Liver (tissue), 9 donors: ENCODE data around the gene OR4B1. TPM values are rescaled to one million over a fixed set of nuclear protein-coding genes. Genes with fewer than 3 reads are reported as not detected.

ENCODE experiments used
- DNase-seq: peaks from one replicate; pipeline ENCODE4 v3.0.0-alpha.2; 2017; ENCODE audit warnings: low spot score
- H3K27ac ChIP-seq, 2 donors: one replicate each; pipeline ENCODE4 v1.7.0; 2013; ENCODE audit warnings: inconsistent platforms in 2 of 2, low read length in 2 of 2, control low read depth in 1 of 2, low read depth in 1 of 2, mild to moderate bottlenecking in 1 of 2
- H3K27me3 ChIP-seq, 4 donors: one replicate each; pipeline versions ENCODE4 v1.6.1 to v1.7.0; 2013; ENCODE audit warnings: low read length in 3 of 4, inconsistent platforms in 1 of 4, mild to moderate bottlenecking in 1 of 4, moderate library complexity in 1 of 4; ENCODE audit not compliant: control insufficient read depth in 4 of 4, insufficient read depth in 4 of 4
- H3K36me3 ChIP-seq, 4 donors: one replicate each; pipeline versions ENCODE4 v1.6.1 to v1.7.0; 2013; ENCODE audit warnings: low read length in 3 of 4, mild to moderate bottlenecking in 3 of 4, low read depth in 1 of 4, moderate library complexity in 1 of 4; ENCODE audit not compliant: control insufficient read depth in 4 of 4, insufficient read depth in 3 of 4
- H3K4me1 ChIP-seq, 4 donors: one replicate each; pipeline versions ENCODE4 v1.6.1 to v1.7.0; 2013; ENCODE audit warnings: low read length in 3 of 4, mild to moderate bottlenecking in 3 of 4, moderate library complexity in 1 of 4; ENCODE audit not compliant: control insufficient read depth in 4 of 4, insufficient read depth in 4 of 4
- H3K4me3 ChIP-seq, 3 donors: one replicate each; pipeline versions ENCODE4 v1.6.1 to v1.7.0; 2013; ENCODE audit warnings: low read length in 3 of 3, control low read depth in 1 of 3, low read depth in 1 of 3, mild to moderate bottlenecking in 1 of 3
- H3K9ac ChIP-seq, 2 donors: one replicate each; pipeline ENCODE4 v1.7.0; 2013; ENCODE audit warnings: low read length in 2 of 2, mild to moderate bottlenecking in 2 of 2, moderate library complexity in 2 of 2, control low read depth in 1 of 2, low read depth in 1 of 2
- H3K9me3 ChIP-seq, 4 donors: one replicate each; pipeline versions ENCODE4 v1.6.1 to v1.7.0; 2013; ENCODE audit warnings: low read length in 3 of 4; ENCODE audit not compliant: control insufficient read depth in 4 of 4
- ATF3 ChIP-seq: IDR thresholded peaks from 2 replicates; pipeline ENCODE4 v1.6.1; 2016; ENCODE audit warnings: antibody characterized with exemption
- EGR1 ChIP-seq, 2 donors: IDR thresholded peaks; 2 replicates each; pipeline ENCODE4 v1.6.1; 2016 to 2018; ENCODE audit warnings: antibody characterized with exemption in 2 of 2, low read depth in 2 of 2
- FOXA1 ChIP-seq: IDR thresholded peaks from 2 replicates; pipeline ENCODE4 v1.6.1; 2016; ENCODE audit warnings: antibody characterized with exemption
- FOXA2 ChIP-seq: IDR thresholded peaks from 2 replicates; pipeline ENCODE4 v1.6.1; 2016; ENCODE audit warnings: antibody characterized with exemption
- GABPA ChIP-seq, 2 donors: IDR thresholded peaks in 1 of 2; conservative IDR thresholded peaks in 1 of 2; 2 replicates each; pipeline ENCODE4 v1.6.1; 2016; ENCODE audit warnings: antibody characterized with exemption in 2 of 2, mild to moderate bottlenecking in 1 of 2, moderate library complexity in 1 of 2
- HNF4G ChIP-seq: IDR thresholded peaks from 2 replicates; pipeline ENCODE4 v1.6.1; 2016; ENCODE audit warnings: antibody characterized with exemption
- MAX ChIP-seq: IDR thresholded peaks from 2 replicates; pipeline ENCODE4 v1.6.1; 2016; ENCODE audit warnings: antibody characterized with exemption
- NR2F2 ChIP-seq: IDR thresholded peaks from 2 replicates; pipeline ENCODE4 v1.6.1; 2016; ENCODE audit warnings: antibody characterized with exemption
- RAD21 ChIP-seq, 2 donors: IDR thresholded peaks; 2 replicates each; pipeline ENCODE4 v1.6.1; 2016; ENCODE audit warnings: antibody characterized with exemption in 2 of 2, mild to moderate bottlenecking in 2 of 2
- REST ChIP-seq: IDR thresholded peaks from 2 replicates; pipeline ENCODE4 v1.6.1; 2016; ENCODE audit warnings: antibody characterized with exemption, mild to moderate bottlenecking
- SP1 ChIP-seq: IDR thresholded peaks from 2 replicates; pipeline ENCODE4 v1.6.1; 2018; ENCODE audit warnings: antibody characterized with exemption, mild to moderate bottlenecking
- TAF1 ChIP-seq: conservative IDR thresholded peaks from 2 replicates; pipeline ENCODE4 v1.6.1; 2016; ENCODE audit warnings: antibody characterized with exemption, mild to moderate bottlenecking
- ZBTB33 ChIP-seq: IDR thresholded peaks from 2 replicates; pipeline ENCODE4 v1.6.1; 2016; ENCODE audit warnings: antibody characterized with exemption
- WGBS: extraction: QIAGEN DNeasy Blood & Tissue Kit; methylation state at CpG from one replicate; pipeline ENCODE4 v1.1.7; 2013; 5-methylcytosine and 5-hydroxymethylcytosine counted together
- polyA plus RNA-seq, 2 donors: library from polyadenylated mRNA; stranded (reverse) in 1 of 2; unstranded in 1 of 2; fragments of 200-250 nt in 1 of 2; fragments of >200 nt in 1 of 2; fragmentation: Nextera tagmentation in 1 of 2; extraction: Ambion mirVana in 1 of 2; gene quantifications; one replicate each; pipeline versions ENCODE4 v1.2.1 to v1.2.3, GENCODE V29; 2013 to 2015
- total RNA-seq, 2 donors: library from RNA; depleted of rRNA; stranded (reverse); fragments of >200 nt; gene quantifications; one replicate each; pipeline ENCODE4 v1.2.3, GENCODE V29; 2014
- donor health status: healthy.
- donor health status: healthy.
- donor health status: healthy.
- donor health status: healthy.
- donor health status: healthy.

Gene OR4B1
- total RNA-seq (not detected), polyA plus RNA-seq (not detected)

- H3K4me3 ChIP-seq, result no peak within 1 kb of the TSS
- H3K4me1 ChIP-seq, result no peaks in the 10 kb centered on the region
- no peak within 1 kb of the TSS for H3K9ac ChIP-seq
- no peak for DNase-seq
- WGBS, result 52% methylated on average over 2 of the region's 2 CpGs
- H3K27me3 ChIP-seq, result no peaks in the 10 kb centered on the region
- no peaks in the 10 kb centered on the region for H3K9me3 ChIP-seq
- TF ChIP-seq MAX (no peak), EGR1 (IDR thresholded peaks at IDR 0.05; ENCODE audit: low read depth in 2 of 2) (no peak), HNF4G (no peak), ATF3 (no peak), NR2F2 (no peak)
- no peak within 1 kb of the TSS for H3K27ac ChIP-seq
- H3K36me3 ChIP-seq, result no peaks in the 10 kb centered on the region
Measured at GRCh38 chr11:48216510-48216909, at the start of gene OR4B1. Gene OR4B1, plus strand, starts transcription at chr11:48216810. Its CDS starts 0 bp downstream, at chr11:48216810.

- H3K36me3 ChIP-seq, result peaks cover 5 to 42% (median 36%) of the 10 kb centered on the region in 4 donors
- TF ChIP-seq GABPA (IDR thresholded peaks at IDR 0.05 in 1 of 2, conservative IDR thresholded peaks at IDR 0.05 in 1 of 2), result no peak
- no peak for TF ChIP-seq NR2F2
- TF ChIP-seq MAX, result no peak
- TF ChIP-seq FOXA2, result no peak
- TF ChIP-seq RAD21 (IDR thresholded peaks at IDR 0.05), result no peak
- no peak for TF ChIP-seq REST
- no peak for TF ChIP-seq SP1
- no peak for TF ChIP-seq TAF1
- no peak for TF ChIP-seq ZBTB33
- no peak for TF ChIP-seq EGR1 (IDR thresholded peaks at IDR 0.05; ENCODE audit: low read depth in 2 of 2)
- no peak for TF ChIP-seq FOXA1
- no peaks in the 10 kb centered on the region for H3K9me3 ChIP-seq
- H3K4me1 ChIP-seq, result no peaks in the 10 kb centered on the region
- H3K27me3 ChIP-seq, result no peaks in the 10 kb centered on the region
- no peak overlapping the region for H3K27ac ChIP-seq
- H3K4me3 ChIP-seq, result no peak overlapping the region
- no peak overlapping the region for H3K9ac ChIP-seq
- 96% methylated on average over 6 of the region's 6 CpGs for WGBS
- DNase-seq, result no peak
Measured at GRCh38 chr11:48167380-48167779, 49.2 kb upstream of the OR4B1 start.
